HG03469 (cell line): ENCODE results near the gene FKTN.

Source experiments
- ATAC-seq: cut with Tn5 transposase; IDR thresholded peaks from one replicate; pipeline ENCODE4 v1.9.1; 2021; ENCODE audit warnings: mild to moderate bottlenecking, moderate library complexity, moderate number of reproducible peaks; ENCODE audit not compliant: unreplicated experiment

Gene FKTN

DNA sequence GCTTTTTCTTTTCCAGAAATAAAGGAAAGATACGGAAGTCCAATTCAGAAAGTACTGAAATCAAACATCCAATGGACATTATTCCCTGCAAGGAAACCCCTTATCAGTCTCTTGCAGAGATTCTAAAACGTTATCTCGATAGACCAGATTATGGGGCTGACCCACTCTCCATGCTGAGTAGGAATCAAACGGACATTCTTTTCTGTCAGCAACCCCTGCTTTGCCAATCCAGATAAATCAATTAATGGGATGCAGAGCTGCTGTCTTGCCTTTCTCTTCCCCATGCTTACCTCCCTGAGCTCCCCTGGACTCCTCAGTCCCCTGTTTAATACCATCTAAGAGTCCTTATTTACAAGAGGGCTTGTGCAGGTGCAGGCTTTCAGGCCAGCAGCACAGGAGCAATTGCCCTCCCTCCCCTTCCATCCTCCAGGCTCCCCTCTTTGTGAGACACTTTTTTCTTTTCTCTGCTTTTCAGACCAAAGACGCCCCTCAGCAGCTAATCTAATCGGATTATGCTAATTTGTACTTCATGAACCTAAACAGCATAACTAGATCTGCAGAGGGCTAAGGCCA lies 118.5 kb downstream of the FKTN start:
- no peak for ATAC-seq

DNA sequence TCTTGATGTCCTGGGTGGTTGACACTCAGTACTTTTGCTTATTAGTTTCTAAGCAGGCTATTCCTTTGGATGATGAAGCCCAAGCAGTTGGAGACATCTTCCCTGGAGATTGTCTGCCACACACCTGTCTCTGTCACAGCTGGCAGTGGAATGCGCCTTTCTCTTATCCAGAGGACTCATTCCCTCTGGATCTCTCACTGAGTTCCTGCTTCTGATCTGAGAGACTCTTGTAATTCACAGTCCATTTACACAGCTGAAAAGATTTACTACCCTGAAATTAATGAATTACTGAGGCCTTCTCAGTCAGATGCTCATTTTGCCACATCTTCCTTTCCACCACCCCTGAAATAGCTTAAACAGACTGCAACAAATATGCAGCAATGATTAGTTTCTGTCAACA lies 120.2 kb downstream of the FKTN start:
- ATAC-seq: no peak

DNA sequence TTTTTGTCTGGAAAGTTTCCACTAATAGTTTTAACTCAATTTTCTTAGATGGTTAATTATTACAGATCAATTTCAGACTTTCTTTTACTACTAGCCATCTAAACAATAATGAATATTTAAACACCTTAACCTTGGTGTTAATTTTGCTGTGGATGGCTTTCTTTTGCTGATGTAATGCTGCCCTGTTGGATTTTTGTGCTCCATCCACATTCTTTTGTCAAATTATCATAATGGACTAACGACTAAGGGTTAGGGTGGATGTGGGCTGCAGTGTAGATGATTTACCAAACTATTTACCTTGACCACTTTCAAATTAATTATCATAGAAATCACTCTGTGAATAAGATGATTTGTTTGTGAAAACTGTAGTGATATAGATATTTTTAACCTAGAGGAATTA lies 120.8 kb downstream of the FKTN start:
- ATAC-seq: no peak

DNA sequence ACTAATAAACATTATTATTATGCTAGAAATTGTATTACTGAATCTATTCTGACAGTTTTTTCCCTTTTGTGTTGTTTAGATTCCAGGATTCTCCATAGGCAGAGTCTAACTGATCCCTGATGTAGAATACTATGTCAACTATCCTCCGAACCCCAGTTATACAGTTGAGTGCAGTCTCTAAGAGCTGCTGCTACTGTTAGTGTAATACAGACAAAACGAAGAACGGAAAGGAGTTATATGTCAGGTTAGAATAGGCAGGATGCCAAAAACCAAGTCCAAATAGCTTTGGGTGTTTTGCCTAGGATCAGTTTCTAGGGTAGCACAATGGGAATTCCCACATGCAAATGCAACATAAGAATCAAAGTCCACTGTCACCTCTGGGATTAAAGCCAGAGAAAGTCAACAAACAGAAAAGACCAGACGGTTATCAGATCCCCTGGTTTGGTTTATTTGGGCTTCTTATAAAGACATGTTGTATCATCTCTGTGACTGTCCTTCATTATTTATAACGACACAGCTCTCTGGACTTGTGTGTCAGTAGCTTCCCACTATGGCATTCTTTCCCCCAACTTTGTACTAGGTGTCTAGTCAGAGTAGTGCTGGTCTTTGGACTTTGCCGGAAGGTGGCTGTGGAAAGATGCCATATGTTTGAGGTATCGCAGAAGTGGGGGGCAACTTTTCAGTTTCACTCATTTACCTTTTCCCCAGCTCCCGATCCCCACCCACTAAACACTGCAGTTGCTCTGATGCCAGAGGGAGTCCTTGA lies 121.5 kb downstream of the FKTN start:
- no peak for ATAC-seq

DNA sequence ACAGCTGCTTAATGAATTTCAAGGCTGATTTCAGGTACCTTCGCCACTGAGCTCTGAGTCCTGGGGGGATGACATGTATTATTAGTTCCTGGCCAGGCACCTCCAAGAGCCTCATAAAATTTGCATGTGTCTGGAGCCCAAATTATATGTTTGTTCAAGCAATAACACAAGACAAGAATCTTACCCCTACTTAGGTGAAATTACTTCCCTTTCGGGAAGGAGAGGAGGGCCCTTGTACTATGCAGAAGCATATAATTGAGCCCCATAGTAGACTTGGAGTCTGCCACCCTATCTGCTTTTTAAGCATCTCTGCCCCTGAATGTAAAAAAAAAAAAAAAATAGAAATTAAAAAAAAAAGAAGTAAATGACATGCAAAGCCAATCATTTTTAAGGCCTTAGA lies 123.4 kb downstream of the FKTN start:
- ATAC-seq: no peak

DNA sequence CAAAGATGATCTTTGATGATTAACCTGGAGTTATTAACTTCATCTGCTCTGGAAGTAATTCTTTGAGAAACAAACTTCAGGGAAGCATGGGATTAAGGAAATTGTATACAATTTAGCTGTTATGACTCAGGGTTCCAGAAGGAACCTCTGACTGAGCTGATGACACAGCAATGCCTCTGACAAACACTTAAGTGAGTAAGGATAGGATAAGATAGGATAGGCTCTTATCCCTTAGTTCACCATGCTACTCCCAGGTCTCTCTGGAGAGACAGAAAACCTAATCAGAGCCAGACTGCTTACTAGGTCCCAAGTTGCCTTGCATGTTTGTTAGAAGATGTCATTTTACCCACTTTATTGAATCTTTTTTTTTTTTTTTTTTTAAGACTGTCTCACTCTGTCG lies 123.8 kb downstream of the FKTN start:
- ATAC-seq: no peak

DNA sequence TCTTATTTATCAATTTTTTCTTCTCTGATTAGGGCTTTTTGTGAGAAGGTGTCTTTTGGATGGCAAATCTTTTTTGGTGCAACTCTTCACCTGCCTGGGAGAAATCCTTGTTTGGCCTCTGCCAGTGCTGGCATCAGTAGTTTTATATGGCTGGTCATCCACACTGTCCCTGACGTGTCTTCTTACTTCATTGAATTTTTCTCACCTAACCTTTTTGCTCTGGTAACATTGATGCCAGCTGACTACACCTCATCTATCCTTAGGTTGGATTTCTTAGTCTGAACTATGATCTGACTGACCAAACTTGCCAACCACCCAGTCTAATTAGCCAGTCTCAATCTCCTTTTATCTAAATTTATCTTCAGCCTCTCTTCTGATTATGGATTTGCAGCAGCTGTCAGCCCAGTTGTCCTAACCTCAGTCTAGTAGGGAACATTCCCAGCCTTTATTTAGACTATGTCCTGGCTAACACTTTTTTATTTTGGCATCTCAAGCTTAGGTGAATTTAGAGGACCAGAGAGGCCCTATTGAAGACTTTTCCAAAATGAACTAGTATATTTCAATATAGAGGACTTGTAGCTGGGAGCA lies 125.9 kb downstream of the FKTN start:
- ATAC-seq: no peak

DNA sequence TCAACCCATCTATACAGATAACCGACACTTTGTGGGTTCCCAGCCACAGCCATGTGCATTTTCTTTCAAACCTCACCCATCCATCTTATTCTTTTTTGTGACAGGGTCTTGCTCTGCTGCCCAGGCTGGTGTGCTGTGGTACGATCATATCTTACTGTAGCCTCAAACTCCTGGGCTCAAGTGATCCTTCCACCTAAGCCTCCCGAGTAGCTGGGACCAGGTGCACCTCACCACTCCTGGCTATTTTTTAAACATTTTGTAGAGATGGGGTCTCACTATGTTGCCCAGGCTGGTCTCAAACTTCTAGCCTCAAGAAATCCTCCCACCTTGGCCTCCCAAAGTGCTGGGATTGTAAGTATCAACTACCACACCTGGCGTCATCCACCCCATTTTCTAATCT lies 129.0 kb downstream of the FKTN start:
- ATAC-seq: no peak
